ENCODE measurements around the gene CHMP1B. TPM values are rescaled to one million over a fixed set of nuclear protein-coding genes. Genes with fewer than 3 reads are reported as not detected.
A peak's percentile ranks its signal among the peaks of the same experiment; 100 is the strongest.

The CHMP1B gene
- total RNA-seq, 2 donors from 2014 or later, result 44.0 to 44.4 TPM

GRCh38 chr18:11861583-11862288, 10.5 kb downstream of the CHMP1B start:
- intact Hi-C loops (cut with DNase I), result no loop called here
- no peak for DNase-seq (ENCODE audit: low spot score)

GRCh38 chr18:11862468-11863137, 11.4 kb downstream of the CHMP1B start:
- no peak for DNase-seq (ENCODE audit: low spot score)
- intact Hi-C loops (cut with DNase I), result no loop called here

- DNase-seq (ENCODE audit: low spot score), result no peak
- intact Hi-C loops (cut with DNase I), result no loop called here
These were observed 13.3 kb downstream of the CHMP1B start for GRCh38 chr18:11864471-11864870.

GRCh38 chr18:11865071-11865470, 13.9 kb downstream of the CHMP1B start:
- no peak for DNase-seq (ENCODE audit: low spot score)
- intact Hi-C loops (cut with DNase I), result loop anchor here in 1 of 2 donors (5.0 kb wide), 1 partner anchor 658 kb away; no protein-coding TSS in a partner anchor

DNA sequence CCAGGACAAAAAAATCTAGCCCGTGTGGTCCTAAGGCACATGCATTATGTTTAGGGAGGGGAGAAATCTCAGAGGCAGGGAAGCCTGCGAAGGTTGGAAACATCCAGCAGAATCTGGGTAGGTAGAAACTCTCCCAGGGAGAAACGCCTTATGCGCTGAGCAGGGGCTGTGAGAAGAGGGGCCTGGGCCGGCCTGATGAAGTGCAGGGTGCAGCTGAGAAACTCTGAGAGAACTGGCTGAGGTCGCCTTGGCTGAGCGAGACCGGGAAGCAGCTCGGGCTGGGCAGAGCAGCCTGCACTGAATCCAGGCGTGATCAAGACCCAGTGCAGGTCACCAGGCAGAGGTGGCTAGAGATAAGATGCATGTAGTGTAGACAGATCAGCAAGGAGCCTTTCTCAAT, 15.1 kb downstream of the CHMP1B start:
- DNase-seq (ENCODE audit: low spot score), result no peak
- intact Hi-C loops (cut with DNase I), result loop anchor here in 1 of 2 donors (5.0 kb wide), 1 partner anchor 659 kb away; no protein-coding TSS in a partner anchor

DNA sequence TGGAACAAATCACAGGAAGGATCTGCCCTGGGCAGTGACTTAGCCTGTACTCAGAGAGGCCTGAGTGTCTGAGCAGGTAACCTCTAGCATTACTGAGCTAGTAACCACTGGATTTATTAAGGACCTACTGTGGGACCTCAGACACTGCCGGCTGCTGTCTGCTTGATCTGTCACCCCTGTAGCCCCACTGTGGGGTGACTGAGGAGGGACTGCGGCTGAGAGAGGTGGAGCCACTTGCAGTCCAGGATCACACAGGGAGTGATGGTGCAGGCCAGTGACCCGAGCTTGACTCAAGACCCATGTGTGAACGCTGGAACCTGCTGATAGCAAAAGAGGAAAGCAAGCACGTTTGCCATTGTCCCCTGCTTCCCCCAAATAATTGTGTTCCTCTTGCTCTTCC, 15.6 kb downstream of the CHMP1B start:
- intact Hi-C loops (cut with DNase I), result loop anchor here in 1 of 2 donors (5.0 kb wide), 1 partner anchor 659 kb away; no protein-coding TSS in a partner anchor

GRCh38 chr18:11868230-11868629, 17.0 kb downstream of the CHMP1B start:
- DNase-seq (ENCODE audit: low spot score), result no peak
- intact Hi-C loops (cut with DNase I), result loop anchor here in 1 of 2 donors (5.0 kb wide), 1 partner anchor 661 kb away; no protein-coding TSS in a partner anchor

More for the DNA sequence above, 15.6 kb downstream of the CHMP1B start:
- no peak for DNase-seq (ENCODE audit: low spot score)

DNA sequence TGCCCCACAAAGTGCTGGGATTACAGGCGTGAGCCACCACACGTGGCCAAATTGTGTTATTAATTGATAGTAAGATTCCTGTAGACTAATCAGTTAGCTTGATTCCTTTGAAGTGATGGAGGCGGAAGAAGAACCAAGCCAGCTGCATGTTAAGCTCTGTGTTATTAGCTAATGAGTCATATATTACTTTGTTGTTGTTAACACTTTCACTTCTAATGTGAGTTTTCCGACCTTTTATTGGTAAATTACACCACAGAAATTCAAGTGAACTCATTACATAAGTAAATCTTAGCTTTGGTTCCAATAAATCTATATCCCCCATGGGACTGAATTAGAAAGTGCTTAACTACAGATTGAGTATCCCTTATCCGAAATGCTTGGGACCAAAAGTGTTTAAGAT, 20.3 kb downstream of the CHMP1B start:
- intact Hi-C loops (cut with DNase I), result no loop called here
- DNase-seq (ENCODE audit: low spot score), result no peak

GRCh38 chr18:11872479-11873136, 21.4 kb downstream of the CHMP1B start:
- no peak for DNase-seq (ENCODE audit: low spot score)
- intact Hi-C loops (cut with DNase I), result no loop called here

DNA sequence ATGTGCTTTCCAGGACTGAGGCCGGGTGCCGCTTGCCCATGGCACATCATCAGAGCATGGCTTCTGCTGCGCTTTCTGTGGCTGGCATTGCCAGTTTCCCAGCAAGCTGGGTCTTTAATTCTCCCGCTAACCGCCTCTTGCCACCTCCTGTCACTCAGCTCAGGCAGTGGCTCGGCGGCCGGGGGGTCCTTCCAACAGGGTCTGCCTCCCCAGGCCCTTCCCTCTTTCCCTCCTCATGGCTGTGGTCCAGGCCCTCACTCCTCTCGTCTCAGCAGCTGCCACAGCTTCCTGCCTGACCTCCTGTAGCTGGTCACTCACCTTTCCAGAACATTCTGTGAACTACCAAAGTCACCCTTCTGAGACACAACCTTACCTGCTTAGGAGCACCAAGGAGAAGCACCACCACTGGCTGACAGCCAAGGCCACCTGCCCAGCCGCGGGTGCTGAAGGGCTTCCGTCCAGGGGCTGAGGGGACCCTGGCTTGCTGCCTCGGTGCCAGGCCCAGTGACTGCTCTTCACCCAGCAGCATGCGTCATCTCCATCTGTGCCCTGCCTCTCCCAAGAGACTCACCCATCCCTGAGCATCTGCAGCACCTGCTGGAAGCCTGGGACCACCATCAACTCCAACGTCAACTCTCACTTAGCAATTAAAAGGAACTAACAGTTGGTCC, 22.6 kb downstream of the CHMP1B start:
- DNase-seq (ENCODE audit: low spot score), result no peak
- intact Hi-C loops (cut with DNase I), result no loop called here

DNA sequence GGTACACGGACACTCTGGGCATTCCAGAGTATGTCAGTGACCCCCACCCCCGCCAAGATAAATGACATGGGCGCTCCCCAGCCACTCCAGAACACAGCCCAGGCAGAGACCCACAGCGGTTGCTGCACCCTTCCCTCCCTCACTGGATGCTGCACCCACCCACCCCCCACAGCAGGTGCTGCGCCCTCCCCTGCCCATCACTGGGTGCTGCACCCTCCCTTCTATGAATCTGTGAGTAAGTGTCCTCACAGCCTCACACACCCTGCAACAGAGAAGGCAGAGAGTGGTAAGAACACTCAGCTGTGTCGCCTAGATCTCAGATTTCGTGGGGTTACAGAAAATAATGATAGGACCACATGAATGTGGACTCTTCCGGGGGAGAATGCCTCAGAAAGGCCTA, 23.5 kb downstream of the CHMP1B start:
- no peak for DNase-seq (ENCODE audit: low spot score)
- intact Hi-C loops (cut with DNase I), result no loop called here

GRCh38 chr18:11877497-11878135, 26.4 kb downstream of the CHMP1B start:
- no peak for DNase-seq (ENCODE audit: low spot score)
- intact Hi-C loops (cut with DNase I), result no loop called here

DNA sequence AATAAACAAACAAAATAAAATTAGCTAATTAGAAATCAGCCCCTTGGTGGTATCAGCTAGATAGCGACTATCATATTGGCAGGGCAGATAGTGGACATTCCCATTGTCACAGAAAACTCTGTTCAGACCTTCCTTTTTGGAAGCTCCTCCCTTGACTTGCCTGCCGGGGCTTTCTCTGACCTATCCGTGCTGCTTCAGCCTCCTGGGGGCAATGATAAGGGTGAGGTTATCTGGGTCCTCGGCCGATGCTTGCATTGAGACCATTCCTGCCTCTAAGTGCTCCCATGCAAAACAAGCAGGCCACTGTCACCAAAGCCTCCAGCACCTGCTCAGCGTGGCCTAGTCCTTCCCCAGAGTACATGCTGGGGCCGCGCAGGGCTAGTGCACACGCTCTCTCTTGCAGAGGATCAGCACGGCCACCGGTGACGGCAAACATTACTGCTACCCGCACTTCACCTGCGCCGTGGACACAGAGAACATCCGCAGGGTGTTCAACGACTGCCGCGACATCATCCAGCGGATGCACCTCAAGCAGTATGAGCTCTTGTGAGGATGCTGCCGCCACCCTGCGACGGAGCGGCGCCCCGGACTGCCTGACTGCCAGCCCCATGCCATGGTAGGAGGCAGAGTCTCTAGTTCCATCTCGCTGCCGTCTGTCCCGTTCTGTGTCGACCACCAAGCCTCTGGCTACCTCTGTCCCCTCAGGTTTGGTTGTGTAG, 29.5 kb downstream of the CHMP1B start:
- intact Hi-C loops (cut with DNase I), result no loop called here
- DNase-seq (ENCODE audit: low spot score), result peak; percentile 79

GRCh38 chr18:11882636-11883035, 31.4 kb downstream of the CHMP1B start:
- DNase-seq (ENCODE audit: low spot score), result no peak
- intact Hi-C loops (cut with DNase I), result no loop called here

GRCh38 chr18:11883153-11883552, 31.9 kb downstream of the CHMP1B start:
- DNase-seq (ENCODE audit: low spot score), result no peak
- intact Hi-C loops (cut with DNase I), result no loop called here

DNA sequence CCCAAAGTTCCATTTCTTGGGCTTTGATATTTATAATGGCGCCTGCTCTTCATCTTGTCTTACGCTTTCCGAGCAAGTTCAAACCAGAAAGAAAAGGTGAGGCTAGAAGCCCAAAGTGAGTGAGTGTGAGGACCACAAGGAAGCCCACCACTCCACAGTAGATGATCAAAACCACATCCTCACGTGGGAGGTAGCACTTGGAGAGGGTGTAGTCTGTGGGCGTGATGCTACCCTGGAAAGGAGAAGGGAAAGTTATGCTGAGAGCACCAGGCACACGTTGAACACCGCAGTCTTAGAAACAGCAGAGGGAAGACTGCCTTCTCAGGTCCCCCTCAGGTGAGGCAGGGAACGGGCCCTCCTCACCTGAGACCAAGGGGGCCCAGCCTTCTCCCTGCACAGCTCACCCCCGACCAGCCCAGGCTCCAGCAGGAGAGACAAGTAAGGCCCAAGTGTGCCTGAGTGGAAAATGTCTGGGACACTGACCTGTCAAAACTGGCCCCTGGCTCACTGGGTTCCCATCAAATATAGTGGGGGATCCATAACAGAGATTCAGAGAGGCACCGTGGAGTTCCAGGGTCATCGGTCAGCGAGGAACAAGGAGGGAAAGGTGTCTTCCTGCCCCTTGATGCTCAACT, 33.3 kb downstream of the CHMP1B start:
- intact Hi-C loops (cut with DNase I), result no loop called here
- peak; percentile 37 for DNase-seq (ENCODE audit: low spot score)

DNA sequence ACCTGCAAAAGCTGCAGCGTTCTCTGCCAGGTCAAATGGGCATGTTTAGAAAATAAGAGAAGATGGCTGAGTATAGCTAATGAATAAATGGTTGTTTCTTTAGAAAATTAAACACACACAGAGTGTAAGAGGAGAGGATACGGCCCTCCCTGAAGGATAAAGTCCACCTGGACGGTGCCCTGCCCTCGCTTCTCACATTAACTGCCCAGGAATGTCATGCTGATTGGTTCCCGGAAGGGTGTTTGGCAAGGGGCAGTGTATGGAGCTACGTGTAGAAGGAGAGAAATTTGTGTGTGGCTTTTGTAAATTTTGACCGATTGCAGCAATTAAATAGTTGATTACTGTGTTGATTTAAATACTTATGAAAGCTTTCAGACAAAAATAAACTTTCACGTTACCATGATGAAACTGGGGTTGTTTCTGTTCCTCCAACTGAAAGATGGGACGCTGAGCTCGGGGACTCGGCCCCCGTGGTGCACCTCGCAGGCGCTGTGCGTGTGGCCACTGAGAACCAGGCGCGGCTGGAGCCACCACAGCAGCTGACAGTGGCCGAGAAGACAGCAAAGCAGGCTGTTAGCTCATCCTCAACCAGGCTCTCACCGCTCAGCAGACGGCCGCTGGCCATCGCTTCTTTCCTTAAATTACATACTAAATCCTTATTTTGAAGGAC, 34.2 kb downstream of the CHMP1B start:
- intact Hi-C loops (cut with DNase I), result no loop called here

More for the DNA sequence above, 34.2 kb downstream of the CHMP1B start:
- DNase-seq (ENCODE audit: low spot score), result peak; percentile 78
